Measurements from ENCODE around the gene PSMD2. TPM values are rescaled to one million over a fixed set of nuclear protein-coding genes. Genes with fewer than 3 reads are reported as not detected.

Gene PSMD2
- total and polyA plus RNA-seq, 2 donors (not counting 3 experiments of a cell fraction or from before 2014, with no cell fraction given), result 414 to 435 TPM

DNA sequence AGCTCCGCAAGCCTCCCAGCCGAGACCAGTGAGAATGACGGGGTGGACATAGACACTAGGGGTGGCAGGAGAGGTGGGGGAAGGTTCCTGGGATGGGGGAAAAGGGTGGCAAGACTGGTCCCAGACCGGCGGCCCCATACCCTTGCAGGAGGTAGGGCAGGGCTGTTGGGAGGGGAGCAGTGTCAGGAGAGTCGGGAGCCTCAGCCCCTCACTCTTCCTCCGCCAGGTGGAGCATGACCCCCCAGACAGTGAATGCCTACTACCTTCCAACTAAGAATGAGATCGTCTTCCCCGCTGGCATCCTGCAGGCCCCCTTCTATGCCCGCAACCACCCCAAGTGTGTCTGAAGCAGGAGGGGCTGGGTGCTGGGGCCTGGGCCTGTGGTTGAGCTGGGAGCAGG, 8.7 kb upstream of the PSMD2 start:
- H3K27me3 ChIP-seq (ENCODE audit: control insufficient read depth in 2 of 2, insufficient read depth in 2 of 2, low read length in 2 of 2), result peaks cover 3% of the 10 kb centered on the region in 2 experiments
- intact Hi-C loops (cut with micrococcal nuclease), result no loop called here
- CTCF ChIA-PET, result interaction anchor here (2.7 to 2.9 kb wide), 2 partner anchors 64 to 393 kb away, joined by 12 to 19 read pairs; no protein-coding TSS in a partner anchor

More for the DNA sequence above, 8.7 kb upstream of the PSMD2 start:
- Histone ChIP-seq H4K20me1 (replicated peaks; ENCODE audit: control insufficient read depth, extremely low read depth, insufficient read depth, low read length) (no peaks in the 10 kb centered on the region), H3K9ac (replicated peaks; ENCODE audit: extremely low read depth, insufficient read depth, low read length) (no peak overlapping the region), H3K4me3 (replicated peaks in 1 of 3; ENCODE audit: insufficient read depth in 1 of 3, low read depth in 1 of 3, low read length in 3 of 3) (no peak overlapping the region), H3K27ac (ENCODE audit: insufficient read depth, low read depth, low read length) (no peak overlapping the region), H3K4me2 (ENCODE audit: insufficient read depth, low read length) (no peak overlapping the region), H3K79me2 (ENCODE audit: control insufficient read depth, insufficient read depth, low read length) (no peaks in the 10 kb centered on the region), H2AFZ (ENCODE audit: low read depth, low read length) (no peak overlapping the region), H3K9me3 (replicated peaks; ENCODE audit: control insufficient read depth, insufficient read depth, low read length) (no peaks in the 10 kb centered on the region), H3K9me1 (replicated peaks; ENCODE audit: control insufficient read depth, extremely low read depth, insufficient read depth, low read length) (no peaks in the 10 kb centered on the region), H3K4me1 (ENCODE audit: control insufficient read depth, extremely low read depth, insufficient read depth, low read length) (no peaks in the 10 kb centered on the region), H3K36me3 (ENCODE audit: control insufficient read depth in 2 of 2, extremely low read depth in 1 of 2, insufficient read depth in 2 of 2, low read length in 2 of 2) (no peaks in the 10 kb centered on the region)
- FAIRE-seq, result no peak
- DNase-seq (ENCODE audit: low read depth, low spot score), result no peak
- dilution Hi-C loops (cut with MboI; ENCODE audit: extremely low pct_ligation_motif_present, low sequenced_read_pairs), result no loop called here
- POLR2A ChIA-PET, result no interaction called here
- no TSS peak for BruUV-seq (replicated peaks)
- TF ChIP-seq JUN (IDR thresholded peaks at IDR 0.05; ENCODE audit: borderline replicate concordance, insufficient read depth, insufficient read length, low read depth) (no peak), POLR2AphosphoS5 (IDR thresholded peaks at IDR 0.05; ENCODE audit: insufficient read depth, low read depth, low read length) (no peak), EZH2 (IDR thresholded peaks at IDR 0.05; ENCODE audit: borderline replicate concordance, low read depth, low read length, severe bottlenecking) (no peak), GATA2 (IDR thresholded peaks at IDR 0.05; ENCODE audit: insufficient read depth, insufficient read length, low read depth, low read length) (no peak), FOS (IDR thresholded peaks at IDR 0.05; ENCODE audit: borderline replicate concordance, insufficient read depth, low read length) (no peak), POLR2A (IDR thresholded peaks at IDR 0.05; ENCODE audit: low read depth, low read length) (no peak), MAX (IDR thresholded peaks at IDR 0.05; ENCODE audit: insufficient read depth, insufficient read length) (no peak), MYC (IDR thresholded peaks at IDR 0.05; ENCODE audit: low read depth, low read length) (no peak)
- TF ChIP-seq, protein P1, sequence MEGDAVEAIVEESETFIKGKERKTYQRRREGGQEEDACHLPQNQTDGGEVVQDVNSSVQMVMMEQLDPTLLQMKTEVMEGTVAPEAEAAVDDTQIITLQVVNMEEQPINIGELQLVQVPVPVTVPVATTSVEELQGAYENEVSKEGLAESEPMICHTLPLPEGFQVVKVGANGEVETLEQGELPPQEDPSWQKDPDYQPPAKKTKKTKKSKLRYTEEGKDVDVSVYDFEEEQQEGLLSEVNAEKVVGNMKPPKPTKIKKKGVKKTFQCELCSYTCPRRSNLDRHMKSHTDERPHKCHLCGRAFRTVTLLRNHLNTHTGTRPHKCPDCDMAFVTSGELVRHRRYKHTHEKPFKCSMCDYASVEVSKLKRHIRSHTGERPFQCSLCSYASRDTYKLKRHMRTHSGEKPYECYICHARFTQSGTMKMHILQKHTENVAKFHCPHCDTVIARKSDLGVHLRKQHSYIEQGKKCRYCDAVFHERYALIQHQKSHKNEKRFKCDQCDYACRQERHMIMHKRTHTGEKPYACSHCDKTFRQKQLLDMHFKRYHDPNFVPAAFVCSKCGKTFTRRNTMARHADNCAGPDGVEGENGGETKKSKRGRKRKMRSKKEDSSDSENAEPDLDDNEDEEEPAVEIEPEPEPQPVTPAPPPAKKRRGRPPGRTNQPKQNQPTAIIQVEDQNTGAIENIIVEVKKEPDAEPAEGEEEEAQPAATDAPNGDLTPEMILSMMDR (IDR thresholded peaks at IDR 0.05; ENCODE audit: extremely low read depth in 1 of 2, insufficient read depth in 1 of 2, low read depth in 1 of 2, low read length in 2 of 2), result no peak

All from endothelial cell of umbilical vein (primary cell).